Activated CD8-positive, alpha-beta memory T cell treated with anti-CD3 and anti-CD28 coated beads for 24 hours (primary cell): ENCODE data around the gene CUBN.

ENCODE experiments used
- DNase-seq: peaks from one replicate; pipeline ENCODE4 v3.0.0-alpha.2; 2020

The CUBN gene

GRCh38 chr10:16984242-16984641 lies 145.4 kb downstream of the CUBN start:
- no peak for DNase-seq

- no peak for DNase-seq
Measured at GRCh38 chr10:16976803-16977202, 152.8 kb downstream of the CUBN start.

- DNase-seq, result no peak
Measured at GRCh38 chr10:16975188-16975587, 154.4 kb downstream of the CUBN start.

- DNase-seq, result no peak
Measured at GRCh38 chr10:16968416-16969041, 161.1 kb downstream of the CUBN start.

GRCh38 chr10:16967866-16968415 lies 161.7 kb downstream of the CUBN start:
- DNase-seq, result no peak

- DNase-seq, result no peak
Measured at GRCh38 chr10:16966991-16967865, 162.4 kb downstream of the CUBN start.

- DNase-seq, result no peak
Measured at GRCh38 chr10:16965740-16966447, 163.7 kb downstream of the CUBN start.

- no peak for DNase-seq
Measured at GRCh38 chr10:16965344-16965616, 164.3 kb downstream of the CUBN start.

- DNase-seq, result no peak
Measured at GRCh38 chr10:16964576-16965343, 164.9 kb downstream of the CUBN start.

- DNase-seq, result no peak
Measured at GRCh38 chr10:16960551-16960950, 169.1 kb downstream of the CUBN start.

- no peak for DNase-seq
Measured at GRCh38 chr10:16957038-16957437, 172.6 kb downstream of the CUBN start.

- DNase-seq, result no peak
Measured at GRCh38 chr10:16954280-16955030, 175.2 kb downstream of the CUBN start.

- no peak for DNase-seq
Measured at GRCh38 chr10:16953270-16953669, 176.3 kb downstream of the CUBN start.

- no peak for DNase-seq
Measured at GRCh38 chr10:16952610-16953009, 177.0 kb downstream of the CUBN start.

- no peak for DNase-seq
Measured at GRCh38 chr10:16952080-16952479, 177.5 kb downstream of the CUBN start.

GRCh38 chr10:16950656-16951601 lies 178.7 kb downstream of the CUBN start:
- no peak for DNase-seq

GRCh38 chr10:16949816-16950215 lies 179.8 kb downstream of the CUBN start:
- DNase-seq, result no peak

- DNase-seq, result no peak
Measured at GRCh38 chr10:16948361-16948760, 181.2 kb downstream of the CUBN start.

- no peak for DNase-seq
Measured at GRCh38 chr10:16947069-16947468, 182.5 kb downstream of the CUBN start.

GRCh38 chr10:16945593-16945992 lies 184.0 kb downstream of the CUBN start:
- DNase-seq, result no peak

- DNase-seq, result no peak
Measured at GRCh38 chr10:16944986-16945385, 184.6 kb downstream of the CUBN start.
